ENCODE results near the gene DPYSL4. TPM values are rescaled to one million over a fixed set of nuclear protein-coding genes. Genes with fewer than 3 reads are reported as not detected.

Gene DPYSL4
- total RNA-seq, 4 donors from 2014 or later: 0.22 to 0.94 (median 0.34) TPM; not detected in 1

DNA sequence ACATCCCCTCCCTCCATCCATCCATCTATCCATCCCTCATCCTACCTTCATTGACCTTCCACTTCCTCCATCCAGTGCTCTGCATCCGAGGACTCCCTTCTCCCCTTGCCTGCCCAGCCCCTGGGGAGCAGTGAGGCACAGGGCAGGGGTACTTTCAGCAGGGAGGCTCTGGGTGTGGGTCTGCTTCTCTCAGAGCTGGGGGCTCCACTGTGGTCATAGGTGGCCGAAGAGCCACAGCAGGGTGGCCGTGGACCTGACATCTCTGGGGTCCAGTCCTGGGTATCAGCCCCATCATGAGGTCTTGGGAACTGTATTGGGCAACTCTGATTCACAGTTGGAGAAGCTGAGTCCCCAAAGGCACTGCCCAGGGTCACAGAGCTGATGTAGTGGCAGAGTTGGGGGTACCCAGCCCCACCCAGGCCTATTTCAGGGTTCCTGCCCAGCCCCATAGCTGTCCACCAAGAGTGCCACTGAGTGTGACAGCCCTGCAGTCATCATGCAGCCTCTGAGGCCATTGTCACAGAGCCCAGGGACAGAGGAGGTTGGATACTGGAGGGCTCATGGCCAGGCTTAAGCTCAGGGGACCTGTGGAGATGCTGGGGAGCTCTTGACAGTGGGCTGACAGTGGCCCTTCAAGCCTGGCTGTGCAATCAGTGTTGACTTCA is 35.3 kb upstream of the DPYSL4 start:
- TF ChIP-seq CTCF (IDR thresholded peaks at IDR 0.05; ENCODE audit: low read depth): no peak

DNA sequence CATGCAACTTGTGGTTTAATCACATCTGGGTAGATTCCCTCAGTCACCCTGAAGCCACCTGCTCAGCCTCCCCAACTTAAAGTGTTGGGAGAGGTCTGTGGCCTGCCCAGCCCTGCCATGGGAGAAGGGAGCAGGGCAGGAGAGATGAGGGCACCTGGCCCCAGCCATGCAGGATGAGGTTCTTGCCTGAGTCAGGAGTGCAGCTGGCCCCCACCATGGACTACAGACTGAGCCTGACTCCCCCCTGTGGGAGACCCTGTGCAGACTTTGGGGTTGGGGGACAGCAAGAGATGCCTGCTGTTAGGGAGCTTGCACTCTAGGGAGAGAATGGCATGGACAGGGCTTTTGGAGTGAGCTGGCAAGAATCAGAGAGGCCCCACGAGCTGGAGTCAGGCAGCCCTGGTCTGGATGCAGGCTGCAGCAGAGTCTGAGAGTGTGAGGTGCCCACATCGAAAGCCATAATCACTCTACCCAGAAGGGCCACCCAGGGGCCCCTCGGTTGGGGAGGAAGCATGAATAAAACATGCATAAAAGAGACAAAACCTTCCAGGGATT is 34.7 kb upstream of the DPYSL4 start:
- no peak for TF ChIP-seq CTCF (IDR thresholded peaks at IDR 0.05; ENCODE audit: low read depth)

DNA sequence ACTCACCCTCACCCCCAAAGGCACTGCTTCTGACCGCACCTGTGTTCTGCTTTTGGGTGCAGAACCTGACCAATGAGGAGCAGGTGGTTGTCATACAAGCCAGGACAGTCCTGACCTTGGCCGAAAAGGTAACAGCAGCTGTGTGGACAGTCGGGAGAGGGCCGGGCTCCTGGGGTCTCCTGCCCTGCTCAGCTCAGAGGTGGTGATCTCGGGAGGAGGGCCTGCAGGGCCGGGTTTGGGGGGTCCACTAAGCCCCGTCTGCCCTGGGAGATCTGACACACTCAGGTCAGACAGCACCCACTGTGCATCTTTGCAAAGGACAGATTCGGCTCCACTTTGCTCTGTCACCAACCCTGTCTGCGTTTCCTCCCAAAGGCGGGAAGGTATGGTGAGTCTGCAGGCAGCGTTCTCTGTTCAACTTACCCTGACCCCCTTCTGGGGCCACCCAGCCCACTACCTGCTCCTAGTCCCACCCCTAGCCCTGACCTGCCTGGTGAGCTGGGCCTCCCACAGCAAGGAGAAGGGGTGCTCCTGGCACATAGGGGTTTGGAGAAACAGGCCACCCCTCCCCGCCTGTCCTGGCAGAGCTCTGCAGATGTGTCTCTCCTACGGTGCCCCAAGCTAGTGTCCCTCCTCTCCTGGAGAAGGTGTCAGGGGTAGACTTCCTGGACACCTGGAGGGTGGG is 33.7 kb upstream of the DPYSL4 start:
- no peak for TF ChIP-seq CTCF (IDR thresholded peaks at IDR 0.05; ENCODE audit: low read depth)

DNA sequence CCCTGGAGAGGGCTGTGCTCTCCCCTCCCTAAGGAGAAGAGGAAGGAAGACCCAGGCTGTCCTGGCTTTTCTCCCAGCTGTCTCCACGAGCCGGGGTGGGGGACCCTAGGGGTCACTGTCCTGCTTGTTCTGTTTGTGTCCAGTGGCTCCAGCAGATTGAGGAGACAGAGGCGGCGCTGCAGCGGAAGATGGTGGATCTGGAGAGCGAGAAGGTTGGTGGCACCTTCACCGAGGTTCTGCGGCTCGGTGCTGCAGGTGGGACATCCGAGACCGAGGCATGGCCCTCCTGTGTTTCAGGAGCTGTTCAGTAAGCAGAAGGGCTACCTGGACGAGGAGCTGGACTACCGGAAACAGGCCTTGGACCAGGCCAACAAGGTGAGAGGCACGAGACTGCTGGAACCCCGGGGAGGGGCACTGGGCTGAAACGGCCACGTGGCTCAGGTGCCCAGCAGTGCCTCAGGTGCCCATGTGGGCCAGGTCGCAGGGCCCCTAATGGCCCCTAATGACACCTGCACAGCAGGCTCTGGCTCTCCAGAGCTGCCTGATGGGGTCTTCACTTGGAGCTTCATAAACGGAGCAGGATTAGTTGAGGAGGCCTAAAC is 33.0 kb upstream of the DPYSL4 start:
- TF ChIP-seq CTCF (IDR thresholded peaks at IDR 0.05; ENCODE audit: low read depth): no peak

DNA sequence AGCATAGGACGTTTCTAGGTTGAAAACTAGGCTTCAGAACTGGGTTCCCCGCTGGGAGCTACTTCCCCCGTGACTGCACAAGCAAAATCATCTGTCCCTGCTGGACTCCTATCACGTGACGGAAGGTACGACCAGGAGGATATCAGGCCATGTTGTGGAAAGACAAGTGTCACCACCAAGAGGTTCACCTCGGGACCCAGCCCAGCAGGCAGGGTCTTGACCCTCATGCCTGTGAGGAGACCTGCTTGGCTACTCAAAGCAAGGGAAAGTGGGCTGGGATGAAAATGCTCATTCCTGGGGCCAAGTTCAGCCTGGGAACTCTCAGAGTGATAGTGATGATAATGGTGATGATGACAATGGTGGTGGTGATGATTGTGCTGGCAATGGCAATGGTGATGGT is 32.3 kb upstream of the DPYSL4 start:
- no peak for TF ChIP-seq CTCF (IDR thresholded peaks at IDR 0.05; ENCODE audit: low read depth)

- no peak for TF ChIP-seq CTCF (IDR thresholded peaks at IDR 0.05; ENCODE audit: low read depth)
Measured at GRCh38 chr10:132154931-132155330, 31.8 kb upstream of the DPYSL4 start.

GRCh38 chr10:132155723-132156381 is 30.9 kb upstream of the DPYSL4 start:
- TF ChIP-seq CTCF (IDR thresholded peaks at IDR 0.05; ENCODE audit: low read depth): no peak
